B cell (primary cell): Measurements from ENCODE around the gene GALM. TPM values are rescaled to one million over a fixed set of nuclear protein-coding genes. Genes with fewer than 3 reads are reported as not detected.

Source experiments
- ATAC-seq: fragments of 200-7000 bp; cut with Tn5 transposase; one replicate; pipeline ENCODE4 v1.10.0; 2021; ENCODE audit warnings: low read depth, mild to moderate bottlenecking, moderate number of reproducible peaks, moderate library complexity
- CTCF ChIA-PET: fragments of 350-600 bp; sonication (Branson Sonifier 250); formaldehyde crosslinking; loops from one replicate; lab custom pipeline; 2021; ENCODE audit warnings: antibody characterized with exemption, inconsistent platforms; lab: Charles Lee
- POLR2A ChIA-PET: fragments of 350-600 bp; sonication (Branson Sonifier 250); formaldehyde crosslinking; loops from one replicate; lab custom pipeline; 2021; ENCODE audit warnings: antibody characterized with exemption; lab: Charles Lee
- DNase-seq: peaks from one replicate; pipeline ENCODE4 v3.0.0; 2013
- H2AFZ ChIP-seq: 2 replicates; pipeline ENCODE4 v1.6.1; 2012; ENCODE audit warnings: mild to moderate bottlenecking, low read depth, low read length; ENCODE audit not compliant: insufficient read depth, poor library complexity, severe bottlenecking
- H3K27ac ChIP-seq, 2 donors: 1 replicate in 1 of 2; 2 replicates in 1 of 2; pipeline ENCODE4 v1.5.1; 2012 to 2013; ENCODE audit warnings: low read length in 2 of 2, mild to moderate bottlenecking in 2 of 2, moderate library complexity in 1 of 2
- H3K27me3 ChIP-seq, 4 experiments: fragments of 200-600 bp in 1 of 4; sonication (generic) in 1 of 4; replicated peaks in 1 of 4; 1 replicate in 2 of 4; 2 replicates in 2 of 4; pipeline versions ENCODE4 v1.6.1 to v1.7.0; 2013 to 2016; ENCODE audit warnings: low read length in 3 of 4, mild to moderate bottlenecking in 2 of 4, mixed read lengths in 1 of 4, moderate library complexity in 1 of 4; ENCODE audit not compliant: insufficient read depth in 4 of 4, control insufficient read depth in 3 of 4; ENCODE audit errors: control extremely low read depth in 1 of 4
- H3K36me3 ChIP-seq, 2 experiments: replicated peaks in 1 of 2; 1 replicate in 1 of 2; 2 replicates in 1 of 2; pipeline versions ENCODE4 v1.6.1 to v1.7.1; 2013; ENCODE audit warnings: low read length in 1 of 2; ENCODE audit not compliant: insufficient read depth in 2 of 2, control insufficient read depth in 1 of 2; ENCODE audit errors: control extremely low read depth in 1 of 2, extremely low read depth in 1 of 2
- H3K4me1 ChIP-seq, 2 donors: fragments of 200-600 bp in 1 of 2; sonication (generic) in 1 of 2; 1 replicate in 1 of 2; 2 replicates in 1 of 2; pipeline versions ENCODE4 v1.5.1 to v1.6.1; 2013 to 2017; ENCODE audit warnings: low read length in 2 of 2; ENCODE audit not compliant: control insufficient read depth in 2 of 2, insufficient read depth in 2 of 2
- H3K4me2 ChIP-seq: replicated peaks from 2 replicates; pipeline ENCODE3; 2012; ENCODE audit warnings: mild to moderate bottlenecking, low read depth, low read length; ENCODE audit not compliant: poor library complexity, severe bottlenecking
- H3K4me3 ChIP-seq, 5 experiments: fragments of 200-600 bp in 1 of 5; sonication (generic) in 1 of 5; 1 replicate in 3 of 5; 2 replicates in 2 of 5; pipeline versions ENCODE4 v1.5.1 to v1.7.0; 2011 to 2016; ENCODE audit warnings: low read length in 4 of 5, mild to moderate bottlenecking in 4 of 5, low read depth in 2 of 5, control low read depth in 1 of 5, moderate library complexity in 1 of 5; ENCODE audit not compliant: insufficient read depth in 1 of 5; ENCODE audit errors: control extremely low read depth in 1 of 5, extremely low read depth in 1 of 5
- H3K79me2 ChIP-seq: fragments of 200-600 bp; sonication (generic); one replicate; pipeline ENCODE4 v1.6.0; 2016; ENCODE audit warnings: low read length; ENCODE audit not compliant: control insufficient read depth, insufficient read depth
- H3K9ac ChIP-seq: fragments of 200-600 bp; sonication (generic); 2 replicates; pipeline ENCODE4 v1.6.1; 2017; ENCODE audit warnings: mild to moderate bottlenecking, low read length, moderate library complexity
- H3K9me3 ChIP-seq, 3 donors: one replicate each; pipeline versions ENCODE4 v1.6.1 to v1.7.1; 2013; ENCODE audit warnings: low read length in 2 of 3; ENCODE audit not compliant: control insufficient read depth in 2 of 3, insufficient read depth in 1 of 3; ENCODE audit errors: control extremely low read depth in 1 of 3
- H4K20me1 ChIP-seq: 2 replicates; pipeline ENCODE4 v1.6.0; 2012; ENCODE audit warnings: mild to moderate bottlenecking, low read length; ENCODE audit not compliant: insufficient read depth, control insufficient read depth, poor library complexity, severe bottlenecking
- H3K27ac Mint-ChIP-seq: one replicate; pipeline ENCODE4 v1.8.0; 2021; ENCODE audit warnings: mixed read lengths
- H3K27me3 Mint-ChIP-seq: one replicate; pipeline ENCODE4 v1.8.0; 2021; ENCODE audit warnings: mixed read lengths
- H3K4me1 Mint-ChIP-seq: one replicate; pipeline ENCODE4 v1.8.0; 2021; ENCODE audit warnings: mixed read lengths
- H3K4me3 Mint-ChIP-seq: one replicate; pipeline ENCODE4 v1.8.0; 2021; ENCODE audit warnings: mixed read lengths
- H3K9me3 Mint-ChIP-seq: one replicate; pipeline ENCODE4 v1.8.0; 2022; ENCODE audit warnings: mixed read lengths; ENCODE audit not compliant: insufficient read depth
- EZH2 ChIP-seq: IDR thresholded peaks from 2 replicates; pipeline ENCODE4 v1.6.1; 2012; ENCODE audit warnings: borderline replicate concordance, low read depth, mild to moderate bottlenecking, moderate library complexity, low read length; ENCODE audit not compliant: insufficient read depth, poor library complexity, severe bottlenecking
- whole genome bisulfite sequencing: methylation state at CpG from one replicate; pipeline ENCODE4 v1.1.5; 2013; ENCODE audit warnings: missing lambda C conversion rate; ENCODE audit not compliant: insufficient coverage; 5-methylcytosine and 5-hydroxymethylcytosine counted together
- intact Hi-C: fragments of 100-400 bp; cut with micrococcal nuclease; formaldehyde crosslinking; loops from one replicate; pipeline ENCODE4 v1.10.0; 2022
- polyA plus RNA-seq: library from polyadenylated mRNA; depleted of rRNA; stranded (reverse); fragments of >200 nt; gene quantifications from 2 replicates; pipeline ENCODE4 v1.2.3, GENCODE V29; 2012
- total RNA-seq, 2 donors: library from RNA; stranded (reverse); fragments of 120-200 nt in 1 of 2; gene quantifications; 1 replicate in 1 of 2; 2 replicates in 1 of 2; pipeline versions ENCODE4 v1.2.3 to v1.2.4, GENCODE V29; 2013 to 2022
- TF ChIP-seq, protein P1 (sequence below): fragments of 200-600 bp; IDR thresholded peaks from one replicate; pipeline ENCODE4 v1.8.0; 2022; ENCODE audit warnings: antibody characterized with exemption, mild to moderate bottlenecking

The GALM gene
- total and polyA plus RNA-seq, 2 donors (not counting 1 experiment from before 2014, with no cell fraction given) = 5.1 to 9.7 TPM

DNA sequence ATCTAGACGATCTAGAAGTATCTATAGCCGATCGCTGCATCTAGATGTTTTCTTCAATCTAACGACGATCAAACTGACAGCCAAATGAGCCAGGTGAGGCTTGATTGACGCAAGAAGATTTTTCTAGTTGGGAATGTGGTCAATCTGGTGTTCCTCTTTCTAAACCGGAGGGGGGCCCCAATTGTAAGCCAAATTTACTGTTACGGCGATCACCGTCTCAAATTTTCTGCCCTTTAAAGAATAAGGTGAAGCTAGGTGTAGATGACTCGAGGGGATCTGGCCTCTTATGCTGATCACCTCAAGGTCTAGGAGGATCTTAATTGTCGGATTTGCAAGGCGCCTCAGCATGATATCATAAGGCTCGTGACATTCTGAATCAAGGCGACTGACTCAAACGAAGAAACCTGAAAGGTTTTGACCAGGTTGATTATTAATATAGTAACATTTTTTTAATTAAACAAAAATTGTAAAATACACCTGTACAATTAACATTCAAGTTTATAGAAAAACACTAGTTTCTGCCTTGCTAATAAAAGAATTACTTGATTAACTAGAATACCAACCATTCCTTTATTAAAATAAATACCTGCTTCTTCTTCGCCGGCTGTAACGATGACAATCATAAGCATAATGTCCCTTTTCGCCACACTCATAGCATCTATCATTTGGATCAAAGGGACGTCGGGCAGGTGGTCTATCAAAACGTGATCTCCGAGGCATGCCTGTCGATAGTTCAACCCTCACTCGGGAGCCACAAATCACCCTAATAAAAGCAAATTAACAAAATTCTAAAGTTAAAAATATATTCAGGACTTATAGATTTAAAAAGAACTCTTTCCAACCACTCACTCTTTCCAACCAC lies 83.3 kb downstream of the GALM start:
- ChIA-PET CTCF (interaction anchor here (0.6 to 2.4 kb wide), 2 partner anchors 27 to 146 kb away, joined by 3 to 8 read pairs; no protein-coding TSS in a partner anchor), POLR2A (interaction anchor here (2.3 kb wide), 2 partner anchors 91 to 216 kb away, joined by 8 to 18 read pairs; no protein-coding TSS in a partner anchor)
- H3K36me3 ChIP-seq = peaks cover 26 to 57% of the 10 kb centered on the region in 2 experiments
- H3K9me3 Mint-ChIP-seq = no peaks in the 10 kb centered on the region
- H3K27me3 ChIP-seq = no peaks in the 10 kb centered on the region
- H2AFZ ChIP-seq = no peak overlapping the region
- H3K27ac Mint-ChIP-seq = peak overlapping the region; percentile 99
- no peak for ATAC-seq
- H3K27me3 Mint-ChIP-seq = no peaks in the 10 kb centered on the region
- no peaks in the 10 kb centered on the region for H3K9me3 ChIP-seq
- peak overlapping the region; percentile 100 for H3K9ac ChIP-seq
- peaks cover 58% of the 10 kb centered on the region for H3K79me2 ChIP-seq
- H3K27ac ChIP-seq = peak overlapping the region in 1 of 2 donors; percentile 99
- TF ChIP-seq, protein P1, sequence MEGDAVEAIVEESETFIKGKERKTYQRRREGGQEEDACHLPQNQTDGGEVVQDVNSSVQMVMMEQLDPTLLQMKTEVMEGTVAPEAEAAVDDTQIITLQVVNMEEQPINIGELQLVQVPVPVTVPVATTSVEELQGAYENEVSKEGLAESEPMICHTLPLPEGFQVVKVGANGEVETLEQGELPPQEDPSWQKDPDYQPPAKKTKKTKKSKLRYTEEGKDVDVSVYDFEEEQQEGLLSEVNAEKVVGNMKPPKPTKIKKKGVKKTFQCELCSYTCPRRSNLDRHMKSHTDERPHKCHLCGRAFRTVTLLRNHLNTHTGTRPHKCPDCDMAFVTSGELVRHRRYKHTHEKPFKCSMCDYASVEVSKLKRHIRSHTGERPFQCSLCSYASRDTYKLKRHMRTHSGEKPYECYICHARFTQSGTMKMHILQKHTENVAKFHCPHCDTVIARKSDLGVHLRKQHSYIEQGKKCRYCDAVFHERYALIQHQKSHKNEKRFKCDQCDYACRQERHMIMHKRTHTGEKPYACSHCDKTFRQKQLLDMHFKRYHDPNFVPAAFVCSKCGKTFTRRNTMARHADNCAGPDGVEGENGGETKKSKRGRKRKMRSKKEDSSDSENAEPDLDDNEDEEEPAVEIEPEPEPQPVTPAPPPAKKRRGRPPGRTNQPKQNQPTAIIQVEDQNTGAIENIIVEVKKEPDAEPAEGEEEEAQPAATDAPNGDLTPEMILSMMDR = no peak
- no peak for TF ChIP-seq EZH2
- H3K4me2 ChIP-seq = peak overlapping the region; percentile 85
- 68% methylated on average over 18 of the region's 26 CpGs for WGBS
- H4K20me1 ChIP-seq = peaks cover 55% of the 10 kb centered on the region
- peak; percentile 56 for DNase-seq
- H3K4me1 Mint-ChIP-seq = peaks cover 61% of the 10 kb centered on the region
- H3K4me3 ChIP-seq = peak overlapping the region; percentile 78 to 100 (median 98)
- intact Hi-C loops = loop anchor here (5.0 kb wide), 1 partner anchor 483 kb away; no protein-coding TSS in a partner anchor
- peak overlapping the region; percentile 99 for H3K4me3 Mint-ChIP-seq
- H3K4me1 ChIP-seq = peaks cover 38 to 41% of the 10 kb centered on the region in 2 donors
